GM23338 (cell line): ENCODE measurements around the gene MAST3. TPM values are rescaled to one million over a fixed set of nuclear protein-coding genes. Genes with fewer than 3 reads are reported as not detected.

Source experiments
- ATAC-seq: fragments of 200-7000 bp; cut with Tn5 transposase; 3 replicates; pipeline ENCODE4 v1.9.1; 2020
- DNase-seq: peaks from one replicate; pipeline ENCODE4 v3.0.0-alpha.2; 2015; ENCODE audit warnings: low spot score
- H2AFZ ChIP-seq: fragments of 200-600 bp; sonication (generic); 2 replicates; pipeline ENCODE4 v1.8.0; 2016; ENCODE audit warnings: antibody characterized with exemption, mild to moderate bottlenecking, moderate library complexity
- H3F3A ChIP-seq: fragments of 200-600 bp; sonication (generic); replicated peaks from 2 replicates; pipeline ENCODE4 v1.8.0; 2017; ENCODE audit warnings: antibody characterized with exemption, mixed run types, low read depth
- H3K27ac ChIP-seq: fragments of 200-600 bp; sonication (generic); 2 replicates; pipeline ENCODE4 v1.6.1; 2016; ENCODE audit warnings: low read depth
- H3K27me3 ChIP-seq: fragments of 200-600 bp; sonication (generic); 2 replicates; pipeline ENCODE4 v1.8.0; 2016; ENCODE audit warnings: mild to moderate bottlenecking, mixed run types, moderate library complexity; ENCODE audit not compliant: insufficient read depth
- H3K36me3 ChIP-seq: fragments of 200-600 bp; sonication (generic); 2 replicates; pipeline ENCODE4 v1.8.0; 2016; ENCODE audit warnings: mild to moderate bottlenecking; ENCODE audit not compliant: insufficient read depth
- H3K4me1 ChIP-seq: fragments of 200-600 bp; sonication (generic); 2 replicates; pipeline ENCODE4 v1.8.0; 2016; ENCODE audit warnings: mild to moderate bottlenecking, moderate library complexity; ENCODE audit not compliant: insufficient read depth
- H3K4me2 ChIP-seq: fragments of 200-600 bp; sonication (generic); 2 replicates; pipeline ENCODE4 v1.7.1; 2017; ENCODE audit warnings: mixed run types
- H3K4me3 ChIP-seq: fragments of 200-600 bp; sonication (generic); 2 replicates; pipeline ENCODE4 v1.6.1; 2016; ENCODE audit warnings: mixed run types
- H3K79me2 ChIP-seq: fragments of 200-600 bp; sonication (generic); replicated peaks from 2 replicates; pipeline ENCODE4 v1.8.0; 2017; ENCODE audit warnings: mild to moderate bottlenecking; ENCODE audit not compliant: insufficient read depth
- H3K9me2 ChIP-seq: fragments of 200-600 bp; sonication (generic); 2 replicates; pipeline ENCODE4 v1.8.0; 2017; ENCODE audit not compliant: insufficient read depth
- H4K20me1 ChIP-seq: fragments of 200-600 bp; sonication (generic); replicated peaks from 2 replicates; pipeline ENCODE4 v1.8.0; 2017; ENCODE audit warnings: mild to moderate bottlenecking; ENCODE audit not compliant: insufficient read depth
- H3K27ac Mint-ChIP-seq: 2 replicates; pipeline ENCODE4 v1.8.0; 2020; ENCODE audit warnings: inconsistent platforms, mild to moderate bottlenecking, moderate library complexity, mixed read lengths
- H3K27me3 Mint-ChIP-seq: 3 replicates; pipeline ENCODE4 v1.8.0; 2022; ENCODE audit warnings: low read depth, mild to moderate bottlenecking, moderate library complexity, mixed read lengths, inconsistent platforms; ENCODE audit not compliant: insufficient read depth, poor library complexity
- H3K36me3 Mint-ChIP-seq: 3 replicates; pipeline ENCODE4 v1.8.0; 2021; ENCODE audit warnings: low read depth, mild to moderate bottlenecking, inconsistent platforms, moderate library complexity, mixed read lengths
- H3K4me1 Mint-ChIP-seq: 3 replicates; pipeline ENCODE4 v1.8.0; 2020; ENCODE audit warnings: mild to moderate bottlenecking, inconsistent platforms, mixed read lengths
- H3K4me3 Mint-ChIP-seq: 3 replicates; pipeline ENCODE4 v1.8.0; 2021; ENCODE audit warnings: moderate library complexity, mild to moderate bottlenecking, inconsistent platforms, mixed read lengths
- H3K9me3 Mint-ChIP-seq: 3 replicates; pipeline ENCODE4 v1.8.0; 2020; ENCODE audit warnings: moderate library complexity, mild to moderate bottlenecking, inconsistent platforms, mixed read lengths
- EZH2phosphoT487 ChIP-seq: fragments of 200-600 bp; sonication (generic); IDR thresholded peaks from one replicate; pipeline ENCODE4 v1.8.1; 2018; ENCODE audit warnings: antibody characterized with exemption; ENCODE audit not compliant: unreplicated experiment
- STAT1 ChIP-seq: IDR thresholded peaks from one replicate; pipeline ENCODE4 v1.6.1; 2016; ENCODE audit warnings: antibody characterized with exemption; ENCODE audit not compliant: unreplicated experiment
- ZNF331 ChIP-seq: fragments of 250-450 bp; sonication (Bioruptor Pico); IDR thresholded peaks from 2 replicates; pipeline ENCODE4 v1.5.0; 2020; ENCODE audit warnings: low read depth, mild to moderate bottlenecking, moderate library complexity
- polyA plus RNA-seq: library from polyadenylated mRNA; unstranded; fragments of >200 nt; fragmentation: Nextera tagmentation; extraction: Ambion mirVana; gene quantifications from 2 replicates; pipeline ENCODE4 v1.2.1, GENCODE V29; 2016
- total RNA-seq: library from RNA; depleted of rRNA; stranded (reverse); fragments of >200 nt; shearing (Covaris generic); gene quantifications from 2 replicates; pipeline ENCODE4 v1.2.3, GENCODE V29; 2014
- TF ChIP-seq, protein P1 (sequence below): fragments of 250-450 bp; sonication (Bioruptor Pico); IDR thresholded peaks from 2 replicates; pipeline ENCODE4 v1.5.0; 2020; ENCODE audit warnings: mild to moderate bottlenecking, moderate library complexity
- TF ChIP-seq, protein P2 (sequence below): IDR thresholded peaks from 2 replicates; pipeline ENCODE4 v1.6.1; 2016; ENCODE audit warnings: antibody characterized with exemption
- TF ChIP-seq, protein P3 (sequence below), 2 experiments: fragments of 200-600 bp in 1 of 2; sonication (generic) in 1 of 2; conservative IDR thresholded peaks; 2 replicates each; pipeline versions ENCODE4 v1.5.1 to v1.6.1; 2016 to 2017; ENCODE audit warnings: antibody characterized with exemption in 2 of 2, low read depth in 2 of 2, mild to moderate bottlenecking in 2 of 2, moderate library complexity in 1 of 2

The MAST3 gene
- total and polyA plus RNA-seq, 2 experiments from 2014 or later, result 5.6 to 8.8 TPM

DNA sequence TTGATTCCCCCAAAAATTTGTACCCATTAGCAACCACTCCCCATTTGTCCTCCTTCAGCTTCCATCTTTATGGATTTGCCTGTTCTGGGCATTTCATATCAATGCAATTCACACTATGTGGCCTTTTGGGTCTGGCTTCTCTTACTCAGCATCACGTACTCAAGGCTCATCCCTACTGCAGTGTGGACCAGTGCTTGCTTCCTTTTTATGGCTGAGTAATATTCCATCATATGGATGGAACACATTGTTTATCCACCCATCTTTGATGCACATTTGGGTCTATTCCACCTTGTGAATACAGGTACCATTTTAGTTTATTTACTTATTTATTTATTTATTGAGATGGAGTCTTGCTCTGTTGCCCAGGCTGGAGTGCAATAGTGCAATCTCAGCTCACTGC, 42.9 kb downstream of the MAST3 start (continued):
- TF ChIP-seq, protein P1, sequence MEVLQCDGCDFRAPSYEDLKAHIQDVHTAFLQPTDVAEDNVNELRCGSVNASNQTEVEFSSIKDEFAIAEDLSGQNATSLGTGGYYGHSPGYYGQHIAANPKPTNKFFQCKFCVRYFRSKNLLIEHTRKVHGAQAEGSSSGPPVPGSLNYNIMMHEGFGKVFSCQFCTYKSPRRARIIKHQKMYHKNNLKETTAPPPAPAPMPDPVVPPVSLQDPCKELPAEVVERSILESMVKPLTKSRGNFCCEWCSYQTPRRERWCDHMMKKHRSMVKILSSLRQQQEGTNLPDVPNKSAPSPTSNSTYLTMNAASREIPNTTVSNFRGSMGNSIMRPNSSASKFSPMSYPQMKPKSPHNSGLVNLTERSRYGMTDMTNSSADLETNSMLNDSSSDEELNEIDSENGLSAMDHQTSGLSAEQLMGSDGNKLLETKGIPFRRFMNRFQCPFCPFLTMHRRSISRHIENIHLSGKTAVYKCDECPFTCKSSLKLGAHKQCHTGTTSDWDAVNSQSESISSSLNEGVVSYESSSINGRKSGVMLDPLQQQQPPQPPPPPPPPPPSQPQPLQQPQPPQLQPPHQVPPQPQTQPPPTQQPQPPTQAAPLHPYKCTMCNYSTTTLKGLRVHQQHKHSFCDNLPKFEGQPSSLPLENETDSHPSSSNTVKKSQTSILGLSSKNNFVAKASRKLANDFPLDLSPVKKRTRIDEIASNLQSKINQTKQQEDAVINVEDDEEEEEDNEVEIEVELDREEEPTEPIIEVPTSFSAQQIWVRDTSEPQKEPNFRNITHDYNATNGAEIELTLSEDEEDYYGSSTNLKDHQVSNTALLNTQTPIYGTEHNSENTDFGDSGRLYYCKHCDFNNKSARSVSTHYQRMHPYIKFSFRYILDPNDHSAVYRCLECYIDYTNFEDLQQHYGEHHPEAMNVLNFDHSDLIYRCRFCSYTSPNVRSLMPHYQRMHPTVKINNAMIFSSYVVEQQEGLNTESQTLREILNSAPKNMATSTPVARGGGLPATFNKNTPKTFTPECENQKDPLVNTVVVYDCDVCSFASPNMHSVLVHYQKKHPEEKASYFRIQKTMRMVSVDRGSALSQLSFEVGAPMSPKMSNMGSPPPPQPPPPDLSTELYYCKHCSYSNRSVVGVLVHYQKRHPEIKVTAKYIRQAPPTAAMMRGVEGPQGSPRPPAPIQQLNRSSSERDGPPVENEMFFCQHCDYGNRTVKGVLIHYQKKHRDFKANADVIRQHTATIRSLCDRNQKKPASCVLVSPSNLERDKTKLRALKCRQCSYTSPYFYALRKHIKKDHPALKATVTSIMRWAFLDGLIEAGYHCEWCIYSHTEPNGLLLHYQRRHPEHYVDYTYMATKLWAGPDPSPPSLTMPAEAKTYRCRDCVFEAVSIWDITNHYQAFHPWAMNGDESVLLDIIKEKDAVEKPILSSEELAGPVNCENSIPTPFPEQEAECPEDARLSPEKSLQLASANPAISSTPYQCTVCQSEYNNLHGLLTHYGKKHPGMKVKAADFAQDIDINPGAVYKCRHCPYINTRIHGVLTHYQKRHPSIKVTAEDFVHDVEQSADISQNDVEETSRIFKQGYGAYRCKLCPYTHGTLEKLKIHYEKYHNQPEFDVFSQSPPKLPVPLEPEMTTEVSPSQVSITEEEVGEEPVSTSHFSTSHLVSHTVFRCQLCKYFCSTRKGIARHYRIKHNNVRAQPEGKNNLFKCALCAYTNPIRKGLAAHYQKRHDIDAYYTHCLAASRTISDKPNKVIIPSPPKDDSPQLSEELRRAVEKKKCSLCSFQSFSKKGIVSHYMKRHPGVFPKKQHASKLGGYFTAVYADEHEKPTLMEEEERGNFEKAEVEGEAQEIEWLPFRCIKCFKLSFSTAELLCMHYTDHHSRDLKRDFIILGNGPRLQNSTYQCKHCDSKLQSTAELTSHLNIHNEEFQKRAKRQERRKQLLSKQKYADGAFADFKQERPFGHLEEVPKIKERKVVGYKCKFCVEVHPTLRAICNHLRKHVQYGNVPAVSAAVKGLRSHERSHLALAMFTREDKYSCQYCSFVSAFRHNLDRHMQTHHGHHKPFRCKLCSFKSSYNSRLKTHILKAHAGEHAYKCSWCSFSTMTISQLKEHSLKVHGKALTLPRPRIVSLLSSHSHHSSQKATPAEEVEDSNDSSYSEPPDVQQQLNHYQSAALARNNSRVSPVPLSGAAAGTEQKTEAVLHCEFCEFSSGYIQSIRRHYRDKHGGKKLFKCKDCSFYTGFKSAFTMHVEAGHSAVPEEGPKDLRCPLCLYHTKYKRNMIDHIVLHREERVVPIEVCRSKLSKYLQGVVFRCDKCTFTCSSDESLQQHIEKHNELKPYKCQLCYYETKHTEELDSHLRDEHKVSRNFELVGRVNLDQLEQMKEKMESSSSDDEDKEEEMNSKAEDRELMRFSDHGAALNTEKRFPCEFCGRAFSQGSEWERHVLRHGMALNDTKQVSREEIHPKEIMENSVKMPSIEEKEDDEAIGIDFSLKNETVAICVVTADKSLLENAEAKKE (CRISPR knock-in tag), result no peak
- TF ChIP-seq ZNF331 (CRISPR knock-in tag) (no peak), STAT1 (no peak)

DNA sequence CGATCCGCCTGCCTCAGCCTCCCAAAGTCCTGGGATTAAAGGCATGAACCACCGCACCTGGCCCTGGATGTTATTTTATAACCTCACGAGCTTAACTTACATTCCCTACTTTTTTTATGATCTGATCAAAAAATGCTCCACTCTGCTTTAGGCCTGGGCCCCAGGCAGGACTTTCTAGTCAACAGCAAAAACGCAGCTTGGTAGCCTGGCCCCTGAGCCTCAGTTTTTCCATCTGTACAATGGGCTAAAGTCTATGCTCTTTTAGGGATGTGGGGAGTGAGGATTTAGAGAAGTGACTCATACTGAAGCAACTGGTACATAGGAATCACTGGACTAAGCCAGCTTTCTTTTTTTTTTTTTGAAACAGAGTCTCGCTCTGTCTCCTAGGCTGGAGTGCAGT, 43.5 kb downstream of the MAST3 start:
- H3K9me3 Mint-ChIP-seq, result no peaks in the 10 kb centered on the region; the same call in 2 of the 3 replicates
- no peaks in the 10 kb centered on the region; the same call in 1 of the 2 replicates for H4K20me1 ChIP-seq
- no peaks in the 10 kb centered on the region for H3K4me1 ChIP-seq
- no peak overlapping the region for H3K4me3 Mint-ChIP-seq
- DNase-seq (no peak), ATAC-seq (no peak)
- no peaks in the 10 kb centered on the region for H3F3A ChIP-seq
- no peaks in the 10 kb centered on the region for H3K9me2 ChIP-seq
- no peak overlapping the region for H2AFZ ChIP-seq
- peaks cover 35% of the 10 kb centered on the region for H3K36me3 Mint-ChIP-seq
- no peak overlapping the region for H3K4me2 ChIP-seq
- no peaks in the 10 kb centered on the region for H3K27me3 ChIP-seq
- peaks cover 6% of the 10 kb centered on the region for H3K36me3 ChIP-seq
- no peak overlapping the region for H3K27ac Mint-ChIP-seq
- peaks cover 2% of the 10 kb centered on the region for H3K27me3 Mint-ChIP-seq
- H3K4me3 ChIP-seq, result no peak overlapping the region
- H3K79me2 ChIP-seq, result no peaks in the 10 kb centered on the region
- H3K27ac ChIP-seq, result no peak overlapping the region
- no peaks in the 10 kb centered on the region for H3K4me1 Mint-ChIP-seq
- TF ChIP-seq ZNF331 (CRISPR knock-in tag) (no peak), STAT1 (no peak), EZH2phosphoT487 (no peak)
- TF ChIP-seq, protein P2, sequence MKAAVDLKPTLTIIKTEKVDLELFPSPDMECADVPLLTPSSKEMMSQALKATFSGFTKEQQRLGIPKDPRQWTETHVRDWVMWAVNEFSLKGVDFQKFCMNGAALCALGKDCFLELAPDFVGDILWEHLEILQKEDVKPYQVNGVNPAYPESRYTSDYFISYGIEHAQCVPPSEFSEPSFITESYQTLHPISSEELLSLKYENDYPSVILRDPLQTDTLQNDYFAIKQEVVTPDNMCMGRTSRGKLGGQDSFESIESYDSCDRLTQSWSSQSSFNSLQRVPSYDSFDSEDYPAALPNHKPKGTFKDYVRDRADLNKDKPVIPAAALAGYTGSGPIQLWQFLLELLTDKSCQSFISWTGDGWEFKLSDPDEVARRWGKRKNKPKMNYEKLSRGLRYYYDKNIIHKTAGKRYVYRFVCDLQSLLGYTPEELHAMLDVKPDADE, result no peak
- TF ChIP-seq, protein P3, sequence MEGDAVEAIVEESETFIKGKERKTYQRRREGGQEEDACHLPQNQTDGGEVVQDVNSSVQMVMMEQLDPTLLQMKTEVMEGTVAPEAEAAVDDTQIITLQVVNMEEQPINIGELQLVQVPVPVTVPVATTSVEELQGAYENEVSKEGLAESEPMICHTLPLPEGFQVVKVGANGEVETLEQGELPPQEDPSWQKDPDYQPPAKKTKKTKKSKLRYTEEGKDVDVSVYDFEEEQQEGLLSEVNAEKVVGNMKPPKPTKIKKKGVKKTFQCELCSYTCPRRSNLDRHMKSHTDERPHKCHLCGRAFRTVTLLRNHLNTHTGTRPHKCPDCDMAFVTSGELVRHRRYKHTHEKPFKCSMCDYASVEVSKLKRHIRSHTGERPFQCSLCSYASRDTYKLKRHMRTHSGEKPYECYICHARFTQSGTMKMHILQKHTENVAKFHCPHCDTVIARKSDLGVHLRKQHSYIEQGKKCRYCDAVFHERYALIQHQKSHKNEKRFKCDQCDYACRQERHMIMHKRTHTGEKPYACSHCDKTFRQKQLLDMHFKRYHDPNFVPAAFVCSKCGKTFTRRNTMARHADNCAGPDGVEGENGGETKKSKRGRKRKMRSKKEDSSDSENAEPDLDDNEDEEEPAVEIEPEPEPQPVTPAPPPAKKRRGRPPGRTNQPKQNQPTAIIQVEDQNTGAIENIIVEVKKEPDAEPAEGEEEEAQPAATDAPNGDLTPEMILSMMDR (conservative IDR thresholded peaks at IDR 0.05; ENCODE audit: low read depth in 2 of 2), result no peak
- TF ChIP-seq, protein P1 (CRISPR knock-in tag), result no peak
